H1 (cell line): ENCODE results near the gene SGSH. TPM values are rescaled to one million over a fixed set of nuclear protein-coding genes. Genes with fewer than 3 reads are reported as not detected.

Experiments
- CTCF ChIA-PET: fragments of 300-600 bp; sonication (Branson Sonifier 250); formaldehyde crosslinking; loops from one replicate; lab custom pipeline; 2021; ENCODE audit not compliant: partially characterized antibody; lab: Charles Lee
- POLR2A ChIA-PET: fragments of 300-600 bp; sonication (Branson Sonifier 250); formaldehyde crosslinking; loops from one replicate; lab custom pipeline; 2021; ENCODE audit warnings: inconsistent platforms; ENCODE audit not compliant: partially characterized antibody; lab: Charles Lee
- DNase-seq, 2 experiments: peaks; one replicate each; pipeline versions ENCODE4 v3.0.0 to v3.0.0-alpha.2; 2010 to 2022; ENCODE audit warnings: low spot score in 2 of 2, low read depth in 1 of 2, mixed read lengths in 1 of 2
- FAIRE-seq: peaks from 2 replicates; lab custom pipeline; 2011; peaks lifted over from hg19 to GRCh38; lab: Jason Lieb, UNC
- H2AFZ ChIP-seq: 2 replicates; pipeline ENCODE4 v1.8.1; 2012; ENCODE audit warnings: low read length, inconsistent platforms
- H2AK5ac ChIP-seq: 2 replicates; pipeline ENCODE4 v1.6.1; 2013; ENCODE audit warnings: low read depth, low read length
- H2BK120ac ChIP-seq: replicated peaks from 2 replicates; pipeline ENCODE3; 2013; ENCODE audit warnings: low read depth, low read length, inconsistent platforms
- H2BK12ac ChIP-seq: 2 replicates; pipeline ENCODE4 v1.6.1; 2013; ENCODE audit warnings: low read depth, low read length
- H2BK15ac ChIP-seq: 2 replicates; pipeline ENCODE4 v1.6.1; 2013; ENCODE audit warnings: low read length
- H2BK20ac ChIP-seq: 2 replicates; pipeline ENCODE4 v1.6.1; 2013; ENCODE audit warnings: low read length
- H2BK5ac ChIP-seq: 2 replicates; pipeline ENCODE4 v1.6.1; 2013; ENCODE audit warnings: low read depth, low read length
- H3K14ac ChIP-seq: 2 replicates; pipeline ENCODE4 v1.6.1; 2013; ENCODE audit warnings: inconsistent platforms; ENCODE audit not compliant: insufficient read length
- H3K18ac ChIP-seq: 2 replicates; pipeline ENCODE4 v1.6.1; 2013; ENCODE audit warnings: low read length; ENCODE audit errors: extremely low read depth
- H3K23ac ChIP-seq: 2 replicates; pipeline ENCODE4 v1.6.1; 2013; ENCODE audit warnings: inconsistent platforms; ENCODE audit not compliant: insufficient read length
- H3K23me2 ChIP-seq: 2 replicates; pipeline ENCODE4 v1.6.1; 2013; ENCODE audit warnings: low read depth, low read length
- H3K27ac ChIP-seq: 2 replicates; pipeline ENCODE4 v1.6.1; 2011; ENCODE audit warnings: low read depth, low read length, inconsistent platforms
- H3K27me3 ChIP-seq, 4 experiments: replicated peaks in 1 of 4; 1 replicate in 1 of 4; 2 replicates in 3 of 4; pipeline versions ENCODE4 v1.6.1 to v1.8.1; 2011 to 2013; ENCODE audit warnings: low read length in 3 of 4, mild to moderate bottlenecking in 3 of 4, inconsistent platforms in 2 of 4, mixed read lengths in 2 of 4, moderate library complexity in 1 of 4; ENCODE audit not compliant: control insufficient read depth in 3 of 4, insufficient read depth in 3 of 4; ENCODE audit errors: extremely low read depth in 1 of 4
- H3K36me3 ChIP-seq, 4 experiments: 2 replicates each; pipeline versions ENCODE4 v1.6.1 to v1.8.1; 2011 to 2013; ENCODE audit warnings: mild to moderate bottlenecking in 4 of 4, low read length in 3 of 4, moderate library complexity in 2 of 4, control low read depth in 1 of 4, inconsistent platforms in 1 of 4; ENCODE audit not compliant: insufficient read depth in 4 of 4, control insufficient read depth in 2 of 4
- H3K4ac ChIP-seq: replicated peaks from 2 replicates; pipeline ENCODE3; 2013; ENCODE audit warnings: low read length, low read depth, mixed read lengths, inconsistent platforms; ENCODE audit not compliant: insufficient read length
- H3K4me1 ChIP-seq, 4 experiments: replicated peaks in 1 of 4; 1 replicate in 1 of 4; 2 replicates in 3 of 4; pipeline versions ENCODE4 v1.6.1 to v1.8.1; 2011 to 2013; ENCODE audit warnings: low read length in 3 of 4, inconsistent platforms in 2 of 4, mixed read lengths in 1 of 4; ENCODE audit not compliant: insufficient read depth in 4 of 4, control insufficient read depth in 3 of 4
- H3K4me2 ChIP-seq, 2 experiments: 2 replicates each; pipeline versions ENCODE4 v1.6.1 to v1.8.1; 2011 to 2013; ENCODE audit warnings: low read depth in 2 of 2, low read length in 2 of 2, control low read depth in 1 of 2, inconsistent platforms in 1 of 2, mild to moderate bottlenecking in 1 of 2; ENCODE audit not compliant: insufficient read depth in 1 of 2
- H3K4me3 ChIP-seq, 4 experiments: fragments of 200-600, 300-600 bp in 1 of 4; sonication (generic), shearing (Covaris generic), sonication (Bioruptor Twin) in 1 of 4; 2 replicates each; pipeline versions ENCODE4 v1.5.1 to v1.8.1; 2011 to 2016; ENCODE audit warnings: low read length in 4 of 4, low read depth in 3 of 4, control low read depth in 2 of 4, inconsistent platforms in 2 of 4, mild to moderate bottlenecking in 2 of 4, mixed read lengths in 1 of 4, moderate library complexity in 1 of 4; ENCODE audit not compliant: insufficient read depth in 2 of 4; ENCODE audit errors: extremely low read depth in 1 of 4
- H3K56ac ChIP-seq: replicated peaks from 2 replicates; pipeline ENCODE3; 2013; ENCODE audit warnings: low read depth, mild to moderate bottlenecking, mixed read lengths, low read length, inconsistent platforms; ENCODE audit not compliant: insufficient read length
- H3K79me1 ChIP-seq: 2 replicates; pipeline ENCODE4 v1.6.1; 2013; ENCODE audit warnings: low read depth, low read length, control low read depth
- H3K79me2 ChIP-seq, 2 experiments: 2 replicates each; pipeline versions ENCODE4 v1.6.1 to v1.8.1; 2012 to 2013; ENCODE audit warnings: low read length in 2 of 2, mild to moderate bottlenecking in 2 of 2, inconsistent platforms in 1 of 2; ENCODE audit not compliant: insufficient read depth in 2 of 2, control insufficient read depth in 1 of 2
- H3K9ac ChIP-seq, 4 experiments: replicated peaks in 1 of 4; 1 replicate in 1 of 4; 2 replicates in 3 of 4; pipeline versions ENCODE4 v1.6.1 to v1.8.1; 2011 to 2013; ENCODE audit warnings: low read depth in 3 of 4, low read length in 3 of 4, control low read depth in 2 of 4, mild to moderate bottlenecking in 2 of 4, moderate library complexity in 2 of 4, inconsistent platforms in 1 of 4; ENCODE audit errors: extremely low read depth in 1 of 4
- H3K9me3 ChIP-seq, 2 experiments: 2 replicates each; pipeline versions ENCODE4 v1.6.1 to v1.8.1; 2012 to 2013; ENCODE audit warnings: mild to moderate bottlenecking in 2 of 2, moderate library complexity in 2 of 2, control low read depth in 1 of 2, inconsistent platforms in 1 of 2, low read depth in 1 of 2, low read length in 1 of 2, mixed read lengths in 1 of 2; ENCODE audit not compliant: insufficient read depth in 2 of 2
- H4K20me1 ChIP-seq, 2 experiments: replicated peaks in 1 of 2; 2 replicates each; pipeline versions ENCODE3 to v1.8.1; 2011 to 2013; ENCODE audit warnings: inconsistent platforms in 2 of 2, low read length in 2 of 2, mild to moderate bottlenecking in 1 of 2; ENCODE audit not compliant: insufficient read depth in 2 of 2, control insufficient read depth in 1 of 2
- H4K5ac ChIP-seq: 2 replicates; pipeline ENCODE4 v1.6.1; 2013; ENCODE audit warnings: low read length, low read depth, mixed read lengths, inconsistent platforms; ENCODE audit not compliant: insufficient read length
- H4K8ac ChIP-seq: 2 replicates; pipeline ENCODE4 v1.8.0; 2013; ENCODE audit warnings: mild to moderate bottlenecking, moderate library complexity, low read length, inconsistent platforms; ENCODE audit not compliant: insufficient read depth; ENCODE audit errors: extremely low read depth
- H4K91ac ChIP-seq: replicated peaks from 2 replicates; pipeline ENCODE3; 2013; ENCODE audit warnings: low read length, mixed read lengths, inconsistent platforms; ENCODE audit not compliant: insufficient read length
- BCL11A ChIP-seq, 2 experiments: IDR thresholded peaks; one replicate each; pipeline ENCODE4 v1.6.1; 2011; ENCODE audit warnings: low read depth in 2 of 2, low read length in 2 of 2, mild to moderate bottlenecking in 2 of 2
- BRCA1 ChIP-seq: IDR thresholded peaks from 2 replicates; pipeline ENCODE4 v1.6.1; 2012; ENCODE audit warnings: low read depth, low read length, improper control_type of control experiment
- HDAC2 ChIP-seq, 2 experiments: fragments of 300-600 bp in 1 of 2; sonication (generic) in 1 of 2; IDR thresholded peaks; 2 replicates each; pipeline ENCODE4 v1.6.1; 2011 to 2012; ENCODE audit warnings: low read depth in 2 of 2, low read length in 2 of 2, mild to moderate bottlenecking in 2 of 2, moderate library complexity in 2 of 2, borderline replicate concordance in 1 of 2, inconsistent platforms in 1 of 2
- HDAC6 ChIP-seq: IDR thresholded peaks from one replicate; pipeline ENCODE4 v1.7.1; 2012; ENCODE audit warnings: low read depth, mild to moderate bottlenecking, inconsistent platforms, low read length, moderate library complexity
- SRF ChIP-seq: IDR thresholded peaks from 2 replicates; pipeline ENCODE4 v1.6.1; 2011; ENCODE audit warnings: mild to moderate bottlenecking, low read depth, low read length, moderate library complexity
- TAF7 ChIP-seq: optimal IDR thresholded peaks from 2 replicates; pipeline ENCODE3; 2011; ENCODE audit warnings: low read depth, mild to moderate bottlenecking, inconsistent platforms, low read length, moderate library complexity, borderline replicate concordance
- TEAD4 ChIP-seq: IDR thresholded peaks from 2 replicates; pipeline ENCODE4 v1.6.1; 2012; ENCODE audit warnings: low read depth, low read length, inconsistent platforms, mixed read lengths
- YY1 ChIP-seq: IDR thresholded peaks from 2 replicates; pipeline ENCODE4 v1.6.1; 2011; ENCODE audit warnings: low read depth, mild to moderate bottlenecking, low read length
- WGBS, 2 experiments: shearing (Covaris generic) in 1 of 2; methylation state at CpG; one replicate each; pipeline versions ENCODE4 v1.1.6 to v1.1.7; 2013 to 2015; ENCODE audit warnings: low lambda C conversion rate in 2 of 2, mixed read lengths in 2 of 2, inconsistent platforms in 1 of 2, low coverage in 1 of 2, missing lambda C conversion rate in 1 of 2; ENCODE audit not compliant: insufficient replicate concordance in 2 of 2, insufficient coverage in 1 of 2, insufficient read length in 1 of 2; ENCODE audit errors: extremely low coverage in 1 of 2, missing lambda C conversion rate in 1 of 2; 5-methylcytosine and 5-hydroxymethylcytosine counted together
- polyA plus RNA-seq, 7 experiments: library from polyadenylated mRNA; depleted of rRNA in 3 of 7; stranded (reverse) in 5 of 7; unstranded in 2 of 7; fragments of >200 nt in 5 of 7; fragments of 200-250 nt in 2 of 7; gene quantifications; 1 replicate in 5 of 7; 2 replicates in 1 of 7; 4 replicates in 1 of 7; pipeline versions ENCODE4 v1.2.1 to v1.2.3, GENCODE V29; 2011 to 2013; ENCODE audit warnings: missing spikeins in 2 of 7, mixed read lengths in 2 of 7
- total RNA-seq: library from RNA; stranded (reverse); fragmentation: NEBNext Ultra II Directional; extraction: Animal tissue kit (Norgen Biotek cat#: 25700); gene quantifications from 2 replicates; pipeline ENCODE4 v1.2.1, GENCODE V29; 2021

SGSH gene
- total and polyA plus RNA-seq, 2 of the 8 experiments (the other 6 are each of a cell fraction or from before 2014, with no cell fraction given), result 18.0 to 19.6 TPM

DNA sequence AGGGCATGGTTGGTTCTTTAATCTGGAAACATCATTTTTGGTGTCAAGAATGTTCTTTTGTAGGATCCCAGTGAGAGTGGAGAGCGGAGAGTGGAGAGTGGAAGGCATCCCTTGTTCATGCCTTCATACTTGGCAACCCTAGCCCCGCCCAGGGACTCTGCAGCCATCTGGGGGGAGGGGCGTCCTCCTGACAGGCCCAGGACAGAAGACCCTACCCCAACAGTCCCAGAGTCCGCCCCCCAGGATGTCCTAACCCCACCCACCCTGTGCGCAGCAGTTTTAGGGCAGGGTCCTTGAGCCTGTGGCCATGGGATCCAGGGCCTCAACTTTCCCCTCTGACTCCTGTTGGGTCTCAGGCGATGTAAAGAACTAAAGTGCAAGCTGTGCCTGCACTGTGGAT, 4.5 kb upstream of the SGSH start:
- Histone ChIP-seq H3K27ac (no peak overlapping the region), H3K4me2 (peak overlapping the region in 1 of 2 experiments; percentile 40; a peak in 1 of 4 replicates), H4K91ac (peak overlapping the region; percentile 38), H3K4me1 (peaks cover 0 to 19% (median 9%) of the 10 kb centered on the region in 4 experiments; a peak in 6 of 7 replicates), H3K9me3 (no peaks in the 10 kb centered on the region), H2BK12ac (no peak overlapping the region), H2BK5ac (no peak overlapping the region), H3K56ac (no peak overlapping the region), H2BK20ac (no peak overlapping the region), H3K79me1 (peaks cover 2% of the 10 kb centered on the region; the same call in 1 of the 2 replicates), H3K23me2 (peaks cover 9% of the 10 kb centered on the region; the same call in 1 of the 2 replicates), H4K20me1 (peaks cover 2% of the 10 kb centered on the region in 2 experiments), H3K27me3 (no peaks in the 10 kb centered on the region; a peak in 1 of 7 replicates), H2BK120ac (no peak overlapping the region), H2BK15ac (peak overlapping the region; percentile 36; the same call in 1 of the 2 replicates), H2AK5ac (no peak overlapping the region), H3K9ac (no peak overlapping the region), H3K79me2 (no peaks in the 10 kb centered on the region), H3K4me3 (0 out of 8 replicates have a peak overlapping the region, but pooled peaks of 1 of the 4 experiments have one; percentile 8), H4K5ac (no peak overlapping the region), H3K18ac (no peak overlapping the region), H2AFZ (no peak overlapping the region), H3K14ac (no peak overlapping the region), H4K8ac (no peak overlapping the region; the same call in 1 of the 2 replicates), H3K23ac (no peak overlapping the region), H3K4ac (no peak overlapping the region), H3K36me3 (no peaks in the 10 kb centered on the region)
- DNase-seq, result no peak
- FAIRE-seq, result no peak
- ChIA-PET CTCF (interaction anchor here (0.9 to 3.5 kb wide), 3 partner anchors 29 to 113 kb away, joined by 3 to 19 read pairs (median 3); no protein-coding TSS in a partner anchor), POLR2A (interaction anchor here (0.5 to 4.6 kb wide), 7 partner anchors 11 to 110 kb away, joined by 3 to 19 read pairs (median 6); partner anchors contain the start of gene RNF213)
- no peak for TF ChIP-seq YY1
- no peak for TF ChIP-seq TAF7
- no peak for TF ChIP-seq TEAD4
- no peak for TF ChIP-seq HDAC2 (IDR thresholded peaks at IDR 0.05; ENCODE audit: borderline replicate concordance in 1 of 2, low read depth in 2 of 2, low read length in 2 of 2)
- TF ChIP-seq SRF, result no peak
- no peak for TF ChIP-seq BRCA1
- TF ChIP-seq HDAC6, result no peak
- no peak for TF ChIP-seq BCL11A (IDR thresholded peaks at IDR 0.05; ENCODE audit: low read depth in 2 of 2, low read length in 2 of 2)
- WGBS, 2 experiments, result 84% methylated on average over 6 of the region's 6 CpGs; no CpG with 5 or more reads in 1 of the 2 experiments
